ENCODE results near the gene TMEM248.

TMEM248 gene

DNA sequence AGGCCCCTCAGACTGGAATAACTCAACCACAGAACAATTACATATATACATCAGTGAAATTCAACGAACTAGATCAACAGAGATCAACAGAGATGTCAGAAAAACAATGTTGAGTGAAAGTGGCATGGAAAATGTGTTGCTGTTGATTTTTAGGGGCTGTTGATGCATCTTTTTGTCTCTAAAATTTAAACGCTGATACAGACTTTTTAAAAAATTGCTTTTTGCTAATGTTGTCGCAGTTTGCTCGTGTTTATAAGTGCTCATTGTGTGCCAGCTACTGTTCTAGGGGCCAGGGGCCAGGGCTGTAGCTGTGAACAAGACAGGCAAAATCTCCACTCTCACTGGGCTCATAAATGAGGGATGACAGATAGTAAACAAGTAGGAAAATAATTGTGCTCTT, 18.3 kb downstream of the TMEM248 start:
- TF ChIP-seq ZNF70 (CRISPR knock-in tag; IDR thresholded peaks at IDR 0.05) = no peak
- no peak for TF ChIP-seq ZFP30 (CRISPR knock-in tag; IDR thresholded peaks at IDR 0.05)
- no peak for TF ChIP-seq GLIS3 (CRISPR knock-in tag; IDR thresholded peaks at IDR 0.05)
- no peak for TF ChIP-seq CSDC2 (CRISPR knock-in tag; IDR thresholded peaks at IDR 0.05)
- TF ChIP-seq PPARA (CRISPR knock-in tag; IDR thresholded peaks at IDR 0.05; ENCODE audit: borderline replicate concordance) = no peak
- TF ChIP-seq ZFP3 (CRISPR knock-in tag; IDR thresholded peaks at IDR 0.05) = no peak
- no peak for TF ChIP-seq POU6F1 (CRISPR knock-in tag; IDR thresholded peaks at IDR 0.05; ENCODE audit: borderline replicate concordance, low read depth)
- TF ChIP-seq, protein P1, sequence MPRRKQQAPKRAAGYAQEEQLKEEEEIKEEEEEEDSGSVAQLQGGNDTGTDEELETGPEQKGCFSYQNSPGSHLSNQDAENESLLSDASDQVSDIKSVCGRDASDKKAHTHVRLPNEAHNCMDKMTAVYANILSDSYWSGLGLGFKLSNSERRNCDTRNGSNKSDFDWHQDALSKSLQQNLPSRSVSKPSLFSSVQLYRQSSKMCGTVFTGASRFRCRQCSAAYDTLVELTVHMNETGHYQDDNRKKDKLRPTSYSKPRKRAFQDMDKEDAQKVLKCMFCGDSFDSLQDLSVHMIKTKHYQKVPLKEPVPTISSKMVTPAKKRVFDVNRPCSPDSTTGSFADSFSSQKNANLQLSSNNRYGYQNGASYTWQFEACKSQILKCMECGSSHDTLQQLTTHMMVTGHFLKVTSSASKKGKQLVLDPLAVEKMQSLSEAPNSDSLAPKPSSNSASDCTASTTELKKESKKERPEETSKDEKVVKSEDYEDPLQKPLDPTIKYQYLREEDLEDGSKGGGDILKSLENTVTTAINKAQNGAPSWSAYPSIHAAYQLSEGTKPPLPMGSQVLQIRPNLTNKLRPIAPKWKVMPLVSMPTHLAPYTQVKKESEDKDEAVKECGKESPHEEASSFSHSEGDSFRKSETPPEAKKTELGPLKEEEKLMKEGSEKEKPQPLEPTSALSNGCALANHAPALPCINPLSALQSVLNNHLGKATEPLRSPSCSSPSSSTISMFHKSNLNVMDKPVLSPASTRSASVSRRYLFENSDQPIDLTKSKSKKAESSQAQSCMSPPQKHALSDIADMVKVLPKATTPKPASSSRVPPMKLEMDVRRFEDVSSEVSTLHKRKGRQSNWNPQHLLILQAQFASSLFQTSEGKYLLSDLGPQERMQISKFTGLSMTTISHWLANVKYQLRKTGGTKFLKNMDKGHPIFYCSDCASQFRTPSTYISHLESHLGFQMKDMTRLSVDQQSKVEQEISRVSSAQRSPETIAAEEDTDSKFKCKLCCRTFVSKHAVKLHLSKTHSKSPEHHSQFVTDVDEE (CRISPR knock-in tag; IDR thresholded peaks at IDR 0.05) = no peak
- TF ChIP-seq ZNF8 (CRISPR knock-in tag; IDR thresholded peaks at IDR 0.05) = no peak
- TF ChIP-seq SNAI2 (CRISPR knock-in tag; IDR thresholded peaks at IDR 0.05) = no peak
- TF ChIP-seq ZNF565 (CRISPR knock-in tag; conservative IDR thresholded peaks at IDR 0.05; ENCODE audit: low read depth) = no peak
- TF ChIP-seq, protein P2, sequence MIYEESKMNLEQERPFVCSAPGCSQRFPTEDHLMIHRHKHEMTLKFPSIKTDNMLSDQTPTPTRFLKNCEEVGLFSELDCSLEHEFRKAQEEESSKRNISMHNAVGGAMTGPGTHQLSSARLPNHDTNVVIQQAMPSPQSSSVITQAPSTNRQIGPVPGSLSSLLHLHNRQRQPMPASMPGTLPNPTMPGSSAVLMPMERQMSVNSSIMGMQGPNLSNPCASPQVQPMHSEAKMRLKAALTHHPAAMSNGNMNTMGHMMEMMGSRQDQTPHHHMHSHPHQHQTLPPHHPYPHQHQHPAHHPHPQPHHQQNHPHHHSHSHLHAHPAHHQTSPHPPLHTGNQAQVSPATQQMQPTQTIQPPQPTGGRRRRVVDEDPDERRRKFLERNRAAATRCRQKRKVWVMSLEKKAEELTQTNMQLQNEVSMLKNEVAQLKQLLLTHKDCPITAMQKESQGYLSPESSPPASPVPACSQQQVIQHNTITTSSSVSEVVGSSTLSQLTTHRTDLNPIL (CRISPR knock-in tag; IDR thresholded peaks at IDR 0.05; ENCODE audit: low read depth) = no peak
- no peak for TF ChIP-seq TCF4 (CRISPR knock-in tag; IDR thresholded peaks at IDR 0.05; ENCODE audit: borderline replicate concordance)
- no peak for TF ChIP-seq RARB (CRISPR knock-in tag; IDR thresholded peaks at IDR 0.05)
- no peak for TF ChIP-seq ISL1 (CRISPR knock-in tag; IDR thresholded peaks at IDR 0.05)
- no peak for TF ChIP-seq TOX (CRISPR knock-in tag; IDR thresholded peaks at IDR 0.05; ENCODE audit: borderline replicate concordance)
- TF ChIP-seq ESRRG (CRISPR knock-in tag; IDR thresholded peaks at IDR 0.05) = no peak
- no peak for ATAC-seq

DNA sequence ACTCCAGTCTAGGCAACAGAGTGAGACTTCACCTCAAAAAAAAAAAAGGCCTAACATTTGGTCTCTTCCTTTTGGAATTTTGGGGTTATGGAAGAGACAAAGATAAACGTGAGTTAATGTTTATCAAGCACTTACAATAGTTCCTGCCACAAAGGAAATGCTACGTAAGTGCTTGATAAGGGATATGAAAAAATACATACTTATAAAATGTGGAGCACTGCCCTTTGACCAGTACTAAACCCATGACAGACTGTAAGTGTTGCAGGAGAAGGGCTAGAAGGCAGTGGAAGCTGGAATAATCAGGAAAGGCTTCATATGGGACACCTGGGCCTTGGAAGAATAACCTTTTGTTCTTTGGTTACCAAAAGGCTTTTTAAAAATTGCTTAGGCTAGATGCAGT, 25.5 kb downstream of the TMEM248 start:
- ATAC-seq = no peak
- TF ChIP-seq POU6F1 (CRISPR knock-in tag; IDR thresholded peaks at IDR 0.05; ENCODE audit: borderline replicate concordance, low read depth) (no peak), RARB (CRISPR knock-in tag; IDR thresholded peaks at IDR 0.05) (no peak), ZFP3 (CRISPR knock-in tag; IDR thresholded peaks at IDR 0.05) (no peak), ZFP30 (CRISPR knock-in tag; IDR thresholded peaks at IDR 0.05) (no peak), ZC3H10 (CRISPR knock-in tag; IDR thresholded peaks at IDR 0.05) (no peak), BACH2 (CRISPR knock-in tag; IDR thresholded peaks at IDR 0.05; ENCODE audit: borderline replicate concordance) (no peak), PATZ1 (CRISPR knock-in tag; IDR thresholded peaks at IDR 0.05; ENCODE audit: borderline replicate concordance) (no peak), ESRRG (CRISPR knock-in tag; IDR thresholded peaks at IDR 0.05) (no peak), ARNTL (CRISPR knock-in tag; IDR thresholded peaks at IDR 0.05; ENCODE audit: borderline replicate concordance, low read depth) (no peak), ZNF70 (CRISPR knock-in tag; IDR thresholded peaks at IDR 0.05) (no peak), ZNF565 (CRISPR knock-in tag; conservative IDR thresholded peaks at IDR 0.05; ENCODE audit: low read depth) (no peak), TCF4 (CRISPR knock-in tag; IDR thresholded peaks at IDR 0.05; ENCODE audit: borderline replicate concordance) (no peak), ISL1 (CRISPR knock-in tag; IDR thresholded peaks at IDR 0.05) (no peak)
- TF ChIP-seq, protein P1 (CRISPR knock-in tag; IDR thresholded peaks at IDR 0.05) = no peak
